22Rv1 (cell line): ENCODE data around the gene PRMT7.

ENCODE experiments used
- ZFX ChIP-seq: fragments of 450-650 bp; IDR thresholded peaks from 2 replicates; pipeline ENCODE4 v1.6.1; 2017; ENCODE audit warnings: antibody characterized with exemption, borderline replicate concordance
- TF ChIP-seq, protein P1 (sequence below): fragments of 450-650 bp; IDR thresholded peaks from 2 replicates; pipeline ENCODE4 v1.5.1; 2017; ENCODE audit warnings: mild to moderate bottlenecking

- TF ChIP-seq, protein P1, sequence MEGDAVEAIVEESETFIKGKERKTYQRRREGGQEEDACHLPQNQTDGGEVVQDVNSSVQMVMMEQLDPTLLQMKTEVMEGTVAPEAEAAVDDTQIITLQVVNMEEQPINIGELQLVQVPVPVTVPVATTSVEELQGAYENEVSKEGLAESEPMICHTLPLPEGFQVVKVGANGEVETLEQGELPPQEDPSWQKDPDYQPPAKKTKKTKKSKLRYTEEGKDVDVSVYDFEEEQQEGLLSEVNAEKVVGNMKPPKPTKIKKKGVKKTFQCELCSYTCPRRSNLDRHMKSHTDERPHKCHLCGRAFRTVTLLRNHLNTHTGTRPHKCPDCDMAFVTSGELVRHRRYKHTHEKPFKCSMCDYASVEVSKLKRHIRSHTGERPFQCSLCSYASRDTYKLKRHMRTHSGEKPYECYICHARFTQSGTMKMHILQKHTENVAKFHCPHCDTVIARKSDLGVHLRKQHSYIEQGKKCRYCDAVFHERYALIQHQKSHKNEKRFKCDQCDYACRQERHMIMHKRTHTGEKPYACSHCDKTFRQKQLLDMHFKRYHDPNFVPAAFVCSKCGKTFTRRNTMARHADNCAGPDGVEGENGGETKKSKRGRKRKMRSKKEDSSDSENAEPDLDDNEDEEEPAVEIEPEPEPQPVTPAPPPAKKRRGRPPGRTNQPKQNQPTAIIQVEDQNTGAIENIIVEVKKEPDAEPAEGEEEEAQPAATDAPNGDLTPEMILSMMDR, result no peak
- no peak for TF ChIP-seq ZFX
Observed at GRCh38 chr16:68386628-68387027, 75.8 kb downstream of the PRMT7 start.
